GM21447 (cell line): ENCODE measurements around the gene GPA33.

Source experiments
- ATAC-seq: cut with Tn5 transposase; IDR thresholded peaks from one replicate; pipeline ENCODE4 v1.9.1; 2021; ENCODE audit not compliant: unreplicated experiment

Gene GPA33

DNA sequence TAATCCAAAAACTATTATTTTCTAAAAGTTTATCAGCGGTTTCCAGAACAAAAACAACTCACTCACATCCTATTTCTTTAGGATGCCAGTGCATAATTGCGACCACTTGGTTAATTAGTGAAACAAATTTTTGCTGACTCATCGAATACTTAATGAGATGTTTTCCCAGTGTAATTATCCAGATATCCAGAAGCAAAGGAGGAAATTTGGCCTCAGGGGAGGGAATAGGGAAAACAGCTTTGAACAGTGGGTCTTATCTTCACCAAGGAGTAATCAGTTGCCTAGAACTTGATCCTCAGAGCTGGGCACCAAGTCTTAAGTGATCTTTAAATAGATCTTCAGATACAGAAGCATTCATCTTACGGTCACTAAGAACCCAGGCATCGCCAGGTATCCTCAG lies 28.0 kb upstream of the GPA33 start:
- ATAC-seq, result no peak

GRCh38 chr1:167117225-167117624 lies 27.0 kb upstream of the GPA33 start:
- no peak for ATAC-seq

- ATAC-seq, result no peak
Observed at GRCh38 chr1:167116174-167116573, 26.0 kb upstream of the GPA33 start.

DNA sequence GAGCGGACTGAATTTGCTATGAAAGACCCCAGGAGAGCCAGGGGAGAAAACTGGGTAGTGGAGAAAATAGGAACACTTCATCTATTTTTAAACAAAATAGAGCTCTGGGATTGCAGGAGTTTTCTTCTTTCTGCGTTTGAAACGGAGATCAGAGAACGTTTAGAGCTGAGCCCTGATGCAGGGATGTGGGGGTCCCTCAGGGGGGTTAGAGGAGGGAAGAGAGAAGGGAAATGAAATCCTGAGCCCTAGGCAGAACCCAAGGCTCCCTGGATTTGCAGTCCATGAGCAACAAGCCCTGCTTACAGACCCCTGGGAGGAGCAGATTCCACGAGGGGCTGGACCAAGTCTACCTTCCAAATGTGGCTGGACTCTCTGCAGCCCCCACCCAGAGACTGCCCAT lies 25.5 kb upstream of the GPA33 start:
- ATAC-seq, result no peak

DNA sequence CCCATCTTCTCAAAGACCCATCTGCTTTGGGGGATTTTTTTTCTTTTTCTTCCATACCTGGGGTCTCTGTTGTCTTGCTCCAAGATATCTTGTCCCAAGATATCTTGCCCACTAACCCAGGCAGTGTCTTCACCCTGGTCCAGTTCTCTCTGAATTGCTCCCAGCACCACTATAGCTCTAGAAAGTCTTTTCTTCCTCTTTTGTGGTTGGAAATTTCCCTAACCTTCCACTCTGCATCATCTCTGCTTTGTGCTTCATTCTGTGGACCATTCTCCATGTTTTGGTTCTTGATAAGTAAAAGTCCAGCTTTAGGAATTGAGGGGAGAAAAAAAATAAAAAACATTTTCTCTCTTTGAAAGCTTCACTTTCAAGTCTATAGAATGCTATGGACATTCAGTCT lies 24.5 kb upstream of the GPA33 start:
- ATAC-seq, result no peak

GRCh38 chr1:167111868-167112709 lies 21.9 kb upstream of the GPA33 start:
- no peak for ATAC-seq

DNA sequence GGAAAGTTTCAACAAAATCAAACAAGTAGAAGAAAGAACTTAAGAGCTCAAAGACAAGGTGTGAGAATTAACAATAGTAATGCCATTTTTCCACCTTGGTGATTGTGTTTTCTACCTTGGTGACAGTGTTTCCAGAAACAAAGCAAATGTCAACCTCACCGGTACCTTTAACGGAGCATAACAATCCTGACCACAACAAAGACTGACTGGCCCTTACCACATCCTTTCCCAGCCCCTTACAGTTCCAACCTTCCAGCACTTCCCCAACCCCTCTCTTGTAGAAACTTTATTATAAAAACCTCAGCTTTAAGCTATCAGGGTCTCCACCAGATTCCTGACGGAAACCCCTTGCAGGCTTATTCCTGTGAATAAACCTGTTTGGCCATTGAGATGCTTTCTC lies 20.4 kb upstream of the GPA33 start:
- peak; percentile 61 for ATAC-seq

- ATAC-seq, result peak; percentile 44
Observed at GRCh38 chr1:167109125-167109524, 18.9 kb upstream of the GPA33 start.

DNA sequence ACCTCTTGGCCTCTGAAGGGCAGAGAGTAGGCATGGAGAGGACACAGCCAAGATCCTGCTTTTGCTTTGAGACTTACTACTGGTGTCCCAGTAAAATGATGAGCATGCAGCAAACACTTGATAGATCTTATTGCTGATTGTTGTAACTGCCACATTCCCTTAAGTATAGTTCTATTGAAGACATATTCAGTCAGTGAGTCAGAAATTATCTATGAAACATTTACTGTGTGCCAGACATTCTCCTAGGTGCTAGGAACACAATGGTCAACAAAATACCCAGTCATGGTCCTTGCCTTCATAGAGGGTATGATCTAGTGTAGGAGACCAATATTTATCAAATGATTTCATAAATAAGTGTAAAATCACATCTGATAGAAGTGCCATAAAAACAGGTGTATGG lies 17.3 kb upstream of the GPA33 start:
- ATAC-seq, result no peak

DNA sequence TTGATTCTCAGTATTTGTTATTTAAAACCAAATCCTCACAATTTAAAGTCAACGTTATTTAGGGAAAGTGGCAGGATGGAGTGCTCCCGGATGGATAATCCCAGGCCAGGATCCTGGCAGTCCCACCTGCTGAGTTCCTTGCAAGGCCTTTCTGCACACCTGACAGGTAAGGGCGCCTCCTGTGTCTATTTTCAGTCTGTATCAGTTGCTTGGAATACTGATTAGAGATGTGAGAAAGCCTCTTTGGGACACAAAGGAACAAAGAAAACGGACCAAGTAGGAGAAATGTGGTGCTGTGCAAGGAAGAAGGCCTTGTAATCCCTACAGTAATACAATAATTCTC lies 15.9 kb upstream of the GPA33 start:
- no peak for ATAC-seq

GRCh38 chr1:167105271-167106118 lies 15.3 kb upstream of the GPA33 start:
- no peak for ATAC-seq

- ATAC-seq, result no peak
Observed at GRCh38 chr1:167104256-167104633, 14.1 kb upstream of the GPA33 start.

GRCh38 chr1:167102906-167103573 lies 12.9 kb upstream of the GPA33 start:
- no peak for ATAC-seq

DNA sequence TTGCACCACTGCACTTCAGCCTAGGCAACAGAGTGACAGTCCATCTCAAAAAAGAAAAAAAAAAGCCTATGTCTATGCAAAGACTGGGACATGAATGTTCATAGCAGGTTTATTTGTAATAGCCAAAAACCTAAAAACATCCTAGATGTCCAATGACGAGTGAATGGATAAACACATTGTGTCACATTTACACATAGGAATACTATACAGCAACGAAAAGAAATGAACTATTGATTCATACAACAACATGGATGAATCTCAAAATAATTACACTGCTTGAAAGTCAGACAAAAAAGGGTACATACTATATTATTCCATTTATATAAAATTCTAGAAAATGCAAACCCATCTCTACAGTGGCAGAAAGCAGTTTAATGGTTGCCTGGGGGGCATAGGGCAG lies 11.6 kb upstream of the GPA33 start:
- no peak for ATAC-seq

- no peak for ATAC-seq
Observed at GRCh38 chr1:167100730-167101129, 10.6 kb upstream of the GPA33 start.

DNA sequence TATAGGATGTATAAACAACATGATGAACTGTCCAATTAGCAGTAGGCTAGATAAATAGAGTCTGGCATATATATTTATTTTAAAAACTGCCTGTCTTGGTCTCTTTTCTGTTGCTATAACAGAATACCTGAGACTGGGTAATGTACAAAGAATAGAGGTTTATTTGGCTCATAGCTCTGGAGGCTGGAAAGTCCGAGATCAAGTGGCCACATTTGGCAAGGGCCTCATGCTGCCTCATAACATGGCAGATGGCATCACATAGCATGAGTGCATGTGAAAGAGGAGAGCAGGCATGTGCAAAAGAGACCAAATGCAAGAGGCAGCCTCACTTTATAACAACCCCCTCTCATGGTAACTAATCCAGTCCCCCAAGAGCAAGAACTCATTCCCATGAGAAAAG lies 9.7 kb upstream of the GPA33 start:
- ATAC-seq, result no peak

DNA sequence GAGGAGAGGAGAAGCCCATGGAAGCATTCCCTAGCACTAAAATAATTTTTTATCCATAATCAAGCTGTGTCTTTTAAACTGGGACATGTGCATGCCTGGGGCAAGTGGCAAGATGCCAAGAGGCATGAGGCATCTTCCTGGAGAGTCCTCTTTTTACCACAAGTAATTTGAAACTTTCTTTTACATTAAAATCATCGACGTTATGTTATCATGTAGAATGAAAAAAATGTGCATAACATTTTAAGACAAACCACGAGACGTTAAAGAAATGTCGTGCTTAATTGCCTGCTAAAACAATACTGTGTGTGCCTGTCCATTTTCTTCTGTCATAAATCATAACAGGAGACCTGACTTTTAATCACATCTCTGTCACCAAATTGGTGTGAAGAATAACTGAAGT lies 5.2 kb upstream of the GPA33 start:
- ATAC-seq, result no peak

DNA sequence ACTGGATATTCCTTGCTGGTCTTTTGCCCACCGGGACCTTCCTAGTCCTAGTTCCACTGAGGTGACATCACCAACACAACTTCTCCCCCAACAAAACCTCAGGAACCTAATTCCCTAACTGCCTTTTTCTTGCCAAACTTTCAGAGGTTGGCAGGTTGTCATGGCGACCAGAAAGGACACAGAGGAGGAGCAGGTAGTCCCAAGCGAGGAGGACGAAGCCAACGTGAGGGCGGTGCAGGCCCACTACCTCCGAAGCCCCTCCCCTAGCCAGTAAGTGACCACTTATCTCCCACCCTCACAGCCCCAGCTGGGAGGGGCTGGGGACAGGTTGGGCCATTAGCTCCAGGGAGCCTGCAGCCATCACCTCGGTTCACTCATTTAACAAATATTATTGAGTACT lies 4.5 kb upstream of the GPA33 start:
- ATAC-seq, result no peak

DNA sequence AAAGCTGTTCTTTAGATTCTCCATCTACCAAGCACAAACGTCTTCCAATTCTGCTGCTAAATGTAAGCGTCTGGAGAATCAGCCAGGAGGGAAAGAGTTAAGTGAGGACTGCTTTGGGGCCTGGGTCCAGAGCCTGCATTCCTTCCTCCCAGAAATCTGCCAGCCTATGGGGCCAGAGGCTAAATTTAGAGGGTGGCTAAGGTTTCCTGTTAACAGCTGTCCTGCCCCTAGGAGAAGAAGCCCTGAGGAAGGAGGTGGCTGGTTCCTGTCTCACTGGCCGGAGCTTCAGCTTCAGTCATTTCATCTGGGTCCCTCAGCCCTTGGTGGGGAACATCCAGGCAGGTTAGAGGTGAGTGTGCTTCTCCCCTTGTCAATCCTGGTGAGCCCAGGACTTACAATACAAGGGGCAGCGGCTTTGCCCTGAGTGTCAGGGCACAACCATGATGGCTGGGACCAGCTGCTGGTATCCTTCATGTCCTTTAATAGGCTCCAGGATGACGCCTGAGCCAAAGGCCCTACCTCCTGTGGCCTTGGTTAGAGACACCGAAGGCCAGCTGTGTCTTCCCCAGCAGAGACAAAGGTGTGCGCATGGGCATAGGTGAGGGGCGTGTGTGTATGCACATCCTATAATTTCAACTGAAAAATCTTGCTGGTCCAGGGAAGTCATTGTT lies 3.8 kb upstream of the GPA33 start, which contains the start of gene STYXL2:
STYXL2 (plus strand) TSS at position 230 of the 671 bp plus-strand sequence. CDS start 775 bp downstream, outside the sequence.
- ATAC-seq, result no peak

DNA sequence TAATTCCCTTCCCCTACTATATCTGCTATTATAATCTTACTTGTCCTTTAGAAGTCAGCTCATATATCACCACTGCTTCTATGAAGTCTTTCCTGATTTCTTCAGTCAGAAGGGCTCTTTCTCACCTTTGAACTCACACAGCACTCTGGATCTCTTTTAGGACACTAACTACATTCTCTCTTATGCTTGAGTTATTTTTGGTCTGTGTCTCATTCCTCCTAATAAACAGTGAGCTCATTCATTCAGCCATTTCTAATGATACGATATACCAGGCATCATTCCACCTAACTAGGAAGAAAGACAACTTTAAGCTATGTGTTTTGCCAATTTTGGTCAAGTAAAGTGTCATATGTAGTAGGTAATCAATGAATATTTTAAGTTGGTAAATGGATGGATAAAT lies 2.5 kb upstream of the GPA33 start:
- ATAC-seq, result no peak

GRCh38 chr1:167089939-167090313 lies 251 bp downstream of the GPA33 start:
- ATAC-seq, result no peak
